Type B pancreatic cell (in vitro differentiated cells): ENCODE measurements around the gene TUFT1. TPM values are rescaled to one million over a fixed set of nuclear protein-coding genes. Genes with fewer than 3 reads are reported as not detected.

Source experiments
- DNase-seq: peaks from one replicate; pipeline ENCODE4 v3.0.0; 2021; ENCODE audit warnings: mixed read lengths; ENCODE audit not compliant: unreplicated experiment; ENCODE audit errors: extremely low spot score
- H3K27ac Mint-ChIP-seq: 2 replicates; pipeline ENCODE4 v1.8.0; 2021; ENCODE audit warnings: mild to moderate bottlenecking, mixed read lengths
- H3K27me3 Mint-ChIP-seq: 2 replicates; pipeline ENCODE4 v1.8.0; 2021; ENCODE audit warnings: mixed read lengths
- H3K36me3 Mint-ChIP-seq: 2 replicates; pipeline ENCODE4 v1.8.0; 2021; ENCODE audit warnings: mixed read lengths
- H3K4me1 Mint-ChIP-seq: one replicate; pipeline ENCODE4 v1.8.0; 2021; ENCODE audit warnings: mixed read lengths; ENCODE audit not compliant: unreplicated experiment
- H3K4me3 Mint-ChIP-seq: 2 replicates; pipeline ENCODE4 v1.8.0; 2021; ENCODE audit warnings: mild to moderate bottlenecking, mixed read lengths
- H3K9me3 Mint-ChIP-seq: 2 replicates; pipeline ENCODE4 v1.8.0; 2021; ENCODE audit warnings: mixed read lengths
- total RNA-seq: library from RNA; stranded (reverse); gene quantifications from 2 replicates; pipeline ENCODE4 v1.2.1, GENCODE V29; 2021; ENCODE audit warnings: low replicate concordance
- TF ChIP-seq, protein P1 (sequence below): fragments of 200-600 bp; sonication (generic); conservative IDR thresholded peaks from 2 replicates; pipeline ENCODE4 v1.5.0; 2021; ENCODE audit warnings: antibody characterized with exemption, mild to moderate bottlenecking

TUFT1 gene
- total RNA-seq, 1 donor from 2014 or later = 15.5 TPM

DNA sequence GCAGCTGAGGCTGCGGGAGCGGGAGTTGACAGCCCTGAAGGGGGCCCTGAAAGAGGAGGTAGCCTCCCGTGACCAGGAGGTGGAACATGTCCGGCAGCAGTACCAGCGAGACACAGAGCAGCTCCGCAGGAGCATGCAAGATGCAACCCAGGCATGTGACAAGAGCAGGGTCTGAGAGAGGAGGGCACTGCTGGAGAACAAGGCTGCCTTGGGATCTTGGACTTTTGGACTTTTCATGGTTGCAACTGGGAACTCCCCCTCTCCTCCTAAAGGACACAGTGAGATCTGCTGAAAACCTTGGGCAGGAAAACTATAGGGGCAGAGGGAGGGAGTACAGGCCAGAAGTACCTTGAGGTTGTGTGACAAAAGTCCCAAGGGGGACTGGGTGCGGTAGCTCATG, 15.4 kb upstream of the TUFT1 start:
- Mint-ChIP-seq H3K4me3 (no peak overlapping the region), H3K27ac (no peak overlapping the region), H3K27me3 (no peaks in the 10 kb centered on the region), H3K4me1 (peaks cover 9% of the 10 kb centered on the region), H3K9me3 (no peaks in the 10 kb centered on the region), H3K36me3 (peaks cover 11% of the 10 kb centered on the region)
- TF ChIP-seq, protein P1, sequence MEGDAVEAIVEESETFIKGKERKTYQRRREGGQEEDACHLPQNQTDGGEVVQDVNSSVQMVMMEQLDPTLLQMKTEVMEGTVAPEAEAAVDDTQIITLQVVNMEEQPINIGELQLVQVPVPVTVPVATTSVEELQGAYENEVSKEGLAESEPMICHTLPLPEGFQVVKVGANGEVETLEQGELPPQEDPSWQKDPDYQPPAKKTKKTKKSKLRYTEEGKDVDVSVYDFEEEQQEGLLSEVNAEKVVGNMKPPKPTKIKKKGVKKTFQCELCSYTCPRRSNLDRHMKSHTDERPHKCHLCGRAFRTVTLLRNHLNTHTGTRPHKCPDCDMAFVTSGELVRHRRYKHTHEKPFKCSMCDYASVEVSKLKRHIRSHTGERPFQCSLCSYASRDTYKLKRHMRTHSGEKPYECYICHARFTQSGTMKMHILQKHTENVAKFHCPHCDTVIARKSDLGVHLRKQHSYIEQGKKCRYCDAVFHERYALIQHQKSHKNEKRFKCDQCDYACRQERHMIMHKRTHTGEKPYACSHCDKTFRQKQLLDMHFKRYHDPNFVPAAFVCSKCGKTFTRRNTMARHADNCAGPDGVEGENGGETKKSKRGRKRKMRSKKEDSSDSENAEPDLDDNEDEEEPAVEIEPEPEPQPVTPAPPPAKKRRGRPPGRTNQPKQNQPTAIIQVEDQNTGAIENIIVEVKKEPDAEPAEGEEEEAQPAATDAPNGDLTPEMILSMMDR = no peak
- no peak for DNase-seq

DNA sequence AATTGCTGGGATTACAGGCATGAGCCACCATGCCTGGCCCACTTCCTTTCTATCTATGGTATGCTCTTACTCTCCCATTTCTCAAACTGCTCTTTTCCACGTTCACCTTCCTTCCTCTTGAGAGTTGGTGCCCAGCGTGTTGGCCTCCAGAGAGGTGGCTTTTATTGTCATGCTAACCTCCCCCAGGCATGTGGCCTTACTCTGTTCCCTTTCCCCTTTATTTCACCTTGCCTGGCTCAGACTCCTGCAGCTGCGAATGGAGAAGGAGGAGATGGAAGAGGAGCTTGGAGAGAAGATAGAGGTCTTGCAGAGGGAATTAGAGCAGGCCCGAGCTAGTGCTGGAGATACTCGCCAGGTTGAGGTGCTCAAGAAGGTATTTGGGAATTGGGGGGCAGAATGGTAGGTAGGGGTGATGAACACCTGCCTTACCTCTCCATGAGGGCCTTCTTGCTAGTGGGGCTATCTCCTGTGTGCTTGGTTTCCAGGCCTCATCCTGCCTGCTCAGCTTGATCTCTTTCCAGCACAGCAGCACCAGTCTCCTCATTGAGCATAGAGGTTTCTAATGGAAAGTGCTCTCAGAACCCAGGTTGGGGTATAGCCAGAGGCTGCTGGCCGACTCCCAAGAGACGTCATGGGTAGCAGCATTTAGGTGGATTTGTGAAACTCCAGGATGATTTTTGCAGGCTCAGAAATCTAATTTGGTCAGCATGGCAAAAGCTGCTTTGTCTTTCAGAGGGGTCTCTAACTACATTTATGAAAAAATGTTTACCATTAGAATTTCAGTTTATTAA, 13.2 kb upstream of the TUFT1 start:
- Mint-ChIP-seq H3K9me3 (no peaks in the 10 kb centered on the region), H3K36me3 (peaks cover 4% of the 10 kb centered on the region), H3K4me1 (no peaks in the 10 kb centered on the region), H3K4me3 (no peak overlapping the region), H3K27ac (peak overlapping the region; percentile 13), H3K27me3 (no peaks in the 10 kb centered on the region)
- TF ChIP-seq, protein P1 = no peak
- no peak for DNase-seq

DNA sequence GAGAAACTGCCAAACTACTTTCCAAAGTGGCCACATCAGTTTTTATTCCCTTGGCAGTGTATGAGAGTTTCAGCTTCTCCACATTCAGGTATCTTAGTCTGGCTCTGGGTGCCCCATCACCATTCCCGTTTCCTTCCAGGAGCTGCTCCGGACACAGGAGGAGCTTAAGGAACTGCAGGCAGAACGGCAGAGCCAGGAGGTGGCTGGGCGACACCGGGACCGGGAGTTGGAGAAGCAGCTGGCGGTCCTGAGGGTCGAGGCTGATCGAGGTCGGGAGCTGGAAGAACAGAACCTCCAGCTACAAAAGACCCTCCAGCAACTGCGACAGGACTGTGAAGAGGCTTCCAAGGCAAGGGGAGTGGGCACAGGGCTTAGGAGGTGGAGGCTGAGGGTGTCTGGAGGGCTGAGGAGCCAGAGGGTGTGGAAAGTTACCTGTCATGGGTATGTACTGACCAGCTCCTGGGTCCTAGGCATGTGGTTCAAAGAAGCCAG, 10.9 kb upstream of the TUFT1 start:
- DNase-seq = no peak
- H3K4me3 Mint-ChIP-seq = no peak overlapping the region
- no peaks in the 10 kb centered on the region for H3K27me3 Mint-ChIP-seq
- H3K4me1 Mint-ChIP-seq = no peaks in the 10 kb centered on the region
- H3K36me3 Mint-ChIP-seq = peaks cover 4% of the 10 kb centered on the region
- TF ChIP-seq, protein P1 = no peak
- H3K27ac Mint-ChIP-seq = no peak overlapping the region
- no peaks in the 10 kb centered on the region for H3K9me3 Mint-ChIP-seq

DNA sequence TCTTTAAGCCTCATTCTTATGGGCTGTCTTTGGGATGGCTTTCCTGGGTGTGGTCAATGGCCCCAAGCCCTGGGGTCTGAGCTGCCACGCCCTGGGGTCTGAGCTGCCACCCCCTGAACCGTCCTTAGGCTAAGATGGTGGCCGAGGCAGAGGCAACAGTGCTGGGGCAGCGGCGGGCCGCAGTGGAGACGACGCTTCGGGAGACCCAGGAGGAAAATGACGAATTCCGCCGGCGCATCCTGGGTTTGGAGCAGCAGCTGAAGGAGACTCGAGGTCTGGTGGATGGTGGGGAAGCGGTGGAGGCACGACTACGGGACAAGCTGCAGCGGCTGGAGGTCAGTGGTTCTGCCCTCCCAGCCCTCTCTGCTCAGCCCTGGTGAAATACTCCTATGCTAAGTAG, 10.3 kb upstream of the TUFT1 start:
- no peaks in the 10 kb centered on the region for H3K4me1 Mint-ChIP-seq
- no peaks in the 10 kb centered on the region for H3K27me3 Mint-ChIP-seq
- H3K36me3 Mint-ChIP-seq = peaks cover 4% of the 10 kb centered on the region
- TF ChIP-seq, protein P1 = no peak
- no peaks in the 10 kb centered on the region for H3K9me3 Mint-ChIP-seq
- DNase-seq = no peak
- no peak overlapping the region for H3K4me3 Mint-ChIP-seq
- no peak overlapping the region for H3K27ac Mint-ChIP-seq

DNA sequence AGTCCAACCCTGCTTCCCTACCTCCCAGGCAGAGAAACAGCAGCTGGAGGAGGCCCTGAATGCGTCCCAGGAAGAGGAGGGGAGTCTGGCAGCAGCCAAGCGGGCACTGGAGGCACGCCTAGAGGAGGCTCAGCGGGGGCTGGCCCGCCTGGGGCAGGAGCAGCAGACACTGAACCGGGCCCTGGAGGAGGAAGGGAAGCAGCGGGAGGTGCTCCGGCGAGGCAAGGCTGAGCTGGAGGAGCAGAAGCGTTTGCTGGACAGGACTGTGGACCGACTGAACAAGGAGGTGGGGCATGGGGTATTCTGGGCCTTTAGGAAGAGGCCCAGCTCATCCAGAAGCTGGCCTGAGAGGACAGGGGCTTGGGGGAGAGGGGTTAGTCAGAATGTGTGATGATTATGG, 9.6 kb upstream of the TUFT1 start:
- H3K27me3 Mint-ChIP-seq = no peaks in the 10 kb centered on the region
- no peaks in the 10 kb centered on the region for H3K9me3 Mint-ChIP-seq
- H3K36me3 Mint-ChIP-seq = peaks cover 4% of the 10 kb centered on the region
- H3K27ac Mint-ChIP-seq = no peak overlapping the region
- DNase-seq = no peak
- no peaks in the 10 kb centered on the region for H3K4me1 Mint-ChIP-seq
- no peak overlapping the region for H3K4me3 Mint-ChIP-seq
- TF ChIP-seq, protein P1 = no peak
